GM12878 (cell line): ENCODE data around the gene GJC1. TPM values are rescaled to one million over a fixed set of nuclear protein-coding genes. Genes with fewer than 3 reads are reported as not detected.

Source experiments
- ATAC-seq: fragments of 200-7000 bp; cut with Tn5 transposase; 3 replicates; pipeline ENCODE4 v1.9.1; 2020; ENCODE audit warnings: mild to moderate bottlenecking, moderate library complexity
- BruUV-seq: library from RNA; stranded (reverse); fragments of 400-500 nt; replicated peaks from 2 replicates; lab custom pipeline; 2021; lab: Mats Ljungman, UMichigan
- CTCF ChIA-PET: fragments of 300-600 bp; sonication (Branson Sonifier 250); formaldehyde crosslinking; extraction: SDS; loops from one replicate; lab custom pipeline; 2021; ENCODE audit warnings: inconsistent platforms; lab: Yijun Ruan, JAX
- POLR2A ChIA-PET: fragments of 350-600 bp; formaldehyde crosslinking; extraction: SDS; loops from one replicate; lab custom pipeline; 2021; ENCODE audit warnings: inconsistent platforms; lab: Charles Lee
- RAD21 ChIA-PET: fragments of 300-600 bp; sonication (Branson Sonifier 250); formaldehyde crosslinking; loops from one replicate; lab custom pipeline; 2023; ENCODE audit warnings: antibody characterized with exemption; ENCODE audit not compliant: unreplicated experiment; lab: Charles Lee
- SMC1A ChIA-PET: fragments of 300-600 bp; sonication (Branson Sonifier 250); formaldehyde crosslinking; loops from one replicate; lab custom pipeline; 2023; ENCODE audit not compliant: unreplicated experiment, uncharacterized antibody; lab: Charles Lee
- DNase-seq: peaks from one replicate; pipeline ENCODE4 v3.0.0-alpha.2; 2011; ENCODE audit warnings: low read depth, low spot score
- FAIRE-seq: peaks from 3 replicates; lab custom pipeline; 2011; peaks lifted over from hg19 to GRCh38; lab: Jason Lieb, UNC
- H2AFZ ChIP-seq: 2 replicates; pipeline ENCODE4 v1.6.0; 2011; ENCODE audit warnings: low read depth, low read length, control low read depth; ENCODE audit not compliant: control insufficient read depth
- H3K27ac ChIP-seq: 2 replicates; pipeline ENCODE4 v1.5.1; 2011; ENCODE audit warnings: control low read depth; ENCODE audit not compliant: control insufficient read depth, insufficient read depth
- H3K27me3 ChIP-seq, 2 experiments: replicated peaks in 1 of 2; 2 replicates each; pipeline versions ENCODE4 v1.6.0 to v1.6.1; 2011; ENCODE audit warnings: low read length in 1 of 2; ENCODE audit not compliant: control insufficient read depth in 2 of 2, insufficient read depth in 2 of 2
- H3K36me3 ChIP-seq, 2 experiments: 2 replicates each; pipeline ENCODE4 v1.5.1; 2011; ENCODE audit warnings: low read length in 1 of 2; ENCODE audit not compliant: control insufficient read depth in 2 of 2, insufficient read depth in 2 of 2
- H3K4me1 ChIP-seq: 2 replicates; pipeline ENCODE4 v1.6.1; 2011; ENCODE audit warnings: mild to moderate bottlenecking, low read length, moderate library complexity, mixed read lengths; ENCODE audit not compliant: control insufficient read depth, insufficient read depth
- H3K4me2 ChIP-seq: 2 replicates; pipeline ENCODE4 v1.6.0; 2011; ENCODE audit warnings: control low read depth; ENCODE audit not compliant: control insufficient read depth, insufficient read depth
- H3K4me3 ChIP-seq: fragments of 200-600 bp; sonication (generic); 2 replicates; pipeline ENCODE4 v1.5.1; 2016
- H3K79me2 ChIP-seq: 2 replicates; pipeline ENCODE4 v1.6.0; 2011; ENCODE audit warnings: low read length; ENCODE audit not compliant: control insufficient read depth, insufficient read depth
- H3K9ac ChIP-seq: 2 replicates; pipeline ENCODE4 v1.8.0; 2011; ENCODE audit warnings: low read length, control low read depth, mixed read lengths; ENCODE audit not compliant: control insufficient read depth, insufficient read depth
- H3K9me3 ChIP-seq: replicated peaks from 3 replicates; pipeline ENCODE4 v1.5.1; 2011; ENCODE audit warnings: mild to moderate bottlenecking, low read length; ENCODE audit not compliant: control insufficient read depth, insufficient read depth
- H4K20me1 ChIP-seq: 2 replicates; pipeline ENCODE4 v1.6.0; 2011; ENCODE audit not compliant: control insufficient read depth, insufficient read depth
- BRCA1 ChIP-seq: IDR thresholded peaks from 2 replicates; pipeline ENCODE4 v1.6.1; 2011; ENCODE audit warnings: low read depth, low read length, improper control_type of control experiment
- CEBPB ChIP-seq, 2 experiments: fragments of 150-350 bp in 1 of 2; IDR thresholded peaks; 2 replicates each; pipeline ENCODE4 v1.6.1; 2012 to 2014; ENCODE audit warnings: low read depth in 2 of 2, low read length in 2 of 2, borderline replicate concordance in 1 of 2, inconsistent platforms in 1 of 2
- CHD4 ChIP-seq: fragments of 200-600 bp; sonication (generic); IDR thresholded peaks from 2 replicates; pipeline ENCODE4 v1.6.1; 2016; ENCODE audit warnings: mild to moderate bottlenecking
- EP300 ChIP-seq, 2 experiments: fragments of 150-350 bp in 1 of 2; IDR thresholded peaks; 2 replicates each; pipeline ENCODE4 v1.6.1; 2011 to 2012; ENCODE audit warnings: low read depth in 2 of 2, low read length in 2 of 2, borderline replicate concordance in 1 of 2, improper control_type of control experiment in 1 of 2, inconsistent platforms in 1 of 2; ENCODE audit not compliant: control insufficient read depth in 1 of 2
- FOS ChIP-seq: IDR thresholded peaks from 3 replicates; pipeline ENCODE4 v1.6.1; 2011; ENCODE audit warnings: borderline replicate concordance; ENCODE audit not compliant: insufficient read length; ENCODE audit errors: extremely low read depth
- HDAC6 ChIP-seq: fragments of 200-600 bp; sonication (generic); IDR thresholded peaks from one replicate; pipeline ENCODE4 v1.8.0; 2017; ENCODE audit warnings: antibody characterized with exemption; ENCODE audit not compliant: unreplicated experiment
- MXI1 ChIP-seq: fragments of 150-350 bp; IDR thresholded peaks from 2 replicates; pipeline ENCODE4 v1.6.1; 2011; ENCODE audit warnings: low read depth, mild to moderate bottlenecking, inconsistent platforms, low read length, improper control_type of control experiment
- NFYB ChIP-seq: IDR thresholded peaks from 2 replicates; pipeline ENCODE4 v1.6.1; 2011; ENCODE audit warnings: low read depth, mild to moderate bottlenecking, low read length, improper control_type of control experiment, moderate library complexity; ENCODE audit not compliant: insufficient read depth
- POLR2A ChIP-seq: IDR thresholded peaks from 2 replicates; pipeline ENCODE4 v1.6.1; 2011; ENCODE audit warnings: low read depth, mild to moderate bottlenecking, low read length
- RAD51 ChIP-seq: fragments of 450-650 bp; IDR thresholded peaks from 2 replicates; pipeline ENCODE4 v1.6.1; 2016; ENCODE audit warnings: moderate library complexity, mild to moderate bottlenecking, inconsistent platforms
- RFX5 ChIP-seq: IDR thresholded peaks from 2 replicates; pipeline ENCODE4 v1.6.1; 2011; ENCODE audit warnings: low read depth, low read length, improper control_type of control experiment
- STAT3 ChIP-seq: IDR thresholded peaks from 2 replicates; pipeline ENCODE4 v1.6.1; 2011; ENCODE audit warnings: low read depth, low read length, improper control_type of control experiment
- WGBS: methylation state at CpG from one replicate; pipeline ENCODE4 v1.1.6; 2016; ENCODE audit warnings: low lambda C conversion rate; ENCODE audit not compliant: insufficient replicate concordance, insufficient coverage; ENCODE audit errors: missing lambda C conversion rate; 5-methylcytosine and 5-hydroxymethylcytosine counted together
- in situ Hi-C: fragments of 300-500 bp; cut with MboI; formaldehyde crosslinking; loops from 9 replicates; pipeline ENCODE4 v1.14.3; 2018; ENCODE audit warnings: mixed read lengths
- intact Hi-C: fragments of 100-400 bp; cut with micrococcal nuclease; formaldehyde crosslinking; loops from one replicate; pipeline ENCODE4 v1.14.2; 2022; ENCODE audit not compliant: unreplicated experiment
- polyA plus RNA-seq, 11 experiments: library from polyadenylated mRNA; depleted of rRNA in 4 of 11; unstranded in 6 of 11; stranded (reverse) in 5 of 11; fragments of >200 nt; fragmentation: Nextera tagmentation in 4 of 11; fragmentation: Illumina TruSeq in 1 of 11; extraction: Ambion mirVana in 4 of 11; extraction: Trizol in 1 of 11; gene quantifications; 1 replicate in 1 of 11; 2 replicates in 10 of 11; pipeline versions ENCODE4 v1.2.1 to v1.2.3, GENCODE V29; 2011 to 2016; ENCODE audit warnings: inconsistent platforms in 2 of 11, missing spikeins in 2 of 11, low read depth in 1 of 11
- total RNA-seq, 4 experiments: library from RNA; depleted of rRNA in 3 of 4; stranded (reverse); fragments of >200 nt in 3 of 4; fragmentation: Illumina TruSeq in 1 of 4; extraction: Trizol in 1 of 4; gene quantifications; 2 replicates each; pipeline versions ENCODE4 v1.2.1 to v1.2.3, GENCODE V29; 2013 to 2021
- TF ChIP-seq, protein P1 (sequence below): fragments of 450-650 bp; IDR thresholded peaks from 2 replicates; pipeline ENCODE4 v1.6.1; 2017; ENCODE audit warnings: borderline replicate concordance

Gene GJC1
- total and polyA plus RNA-seq, 10 of the 15 experiments (the other 5 are each of a cell fraction or from before 2014, with no cell fraction given) = 0.37 to 3.4 (median 0.90) TPM

DNA sequence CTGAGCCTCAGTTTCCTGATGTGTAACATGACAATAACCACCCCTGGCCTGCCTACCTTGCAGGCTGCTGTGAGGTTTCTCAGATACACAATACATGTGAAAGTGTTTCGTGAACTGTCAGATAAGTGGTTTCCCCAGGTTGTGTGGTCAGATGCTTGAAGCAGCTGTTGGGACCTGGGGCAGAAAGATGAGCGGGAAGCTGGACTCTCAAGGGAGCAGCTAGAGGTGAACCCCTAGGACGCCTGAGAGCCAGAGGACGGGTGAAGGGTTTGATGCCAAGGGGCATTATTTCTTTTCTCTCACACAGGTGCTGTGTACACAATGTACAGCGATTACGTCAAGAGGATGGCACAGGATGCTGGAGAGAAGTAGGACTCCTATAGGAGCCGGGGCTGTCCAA is 19.9 kb upstream of the GJC1 start (continued):
- TF ChIP-seq MXI1 = no peak

DNA sequence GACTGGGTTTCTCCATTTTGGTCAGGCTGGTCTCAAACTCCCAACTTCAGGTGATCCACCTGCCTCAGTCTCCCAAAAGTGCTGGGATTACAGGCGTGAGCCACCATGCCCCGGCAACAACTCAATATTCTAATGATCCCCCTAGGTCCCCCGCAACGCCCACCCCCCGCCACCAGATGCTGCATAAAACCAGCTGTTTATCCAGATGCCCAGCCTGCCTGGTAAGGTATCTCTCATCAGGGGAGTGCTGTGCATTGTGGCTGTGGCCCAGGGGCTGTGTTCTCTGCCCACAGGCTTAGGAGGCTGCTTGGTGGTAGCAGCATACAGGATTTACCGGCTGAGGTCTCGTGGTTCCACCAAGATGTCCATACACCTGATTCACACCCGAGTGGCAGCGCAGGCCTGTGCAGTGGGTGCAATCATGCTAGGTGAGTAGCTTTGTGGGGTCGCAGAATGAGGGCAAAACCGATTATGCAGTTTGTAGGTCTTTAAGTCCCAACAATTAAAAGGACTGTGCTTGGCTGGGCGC is 18.9 kb upstream of the GJC1 start:
- no TSS peak for BruUV-seq
- no peak for FAIRE-seq
- DNase-seq = no peak
- no peak overlapping the region for H2AFZ ChIP-seq
- no peaks in the 10 kb centered on the region for H3K9me3 ChIP-seq
- ChIA-PET SMC1A (no interaction called here), CTCF (interaction anchor here (1.0 kb wide), 1 partner anchor 18 kb away, joined by 3 read pairs; no protein-coding TSS in a partner anchor), RAD21 (no interaction called here), POLR2A (no interaction called here)
- no peaks in the 10 kb centered on the region for H3K4me1 ChIP-seq
- H3K27me3 ChIP-seq = no peaks in the 10 kb centered on the region
- no peak; the same call in 2 of the 3 replicates for ATAC-seq
- H4K20me1 ChIP-seq = no peaks in the 10 kb centered on the region
- TF ChIP-seq CEBPB (IDR thresholded peaks at IDR 0.05; ENCODE audit: borderline replicate concordance in 1 of 2, low read depth in 2 of 2, low read length in 2 of 2) (no peak), POLR2A (peak; percentile 27; the same call in 1 of the 2 replicates)
- H3K4me2 ChIP-seq = no peak overlapping the region
- H3K27ac ChIP-seq = no peak overlapping the region
- in situ Hi-C loops (no loop called here), intact Hi-C loops (no loop called here)
- H3K9ac ChIP-seq = no peak overlapping the region
- H3K4me3 ChIP-seq = no peak overlapping the region
- WGBS = 83% methylated on average over 12 of the region's 12 CpGs
- H3K36me3 ChIP-seq = peaks cover 7 to 24% of the 10 kb centered on the region in 2 experiments; a peak in 3 of 4 replicates
- no peaks in the 10 kb centered on the region for H3K79me2 ChIP-seq

DNA sequence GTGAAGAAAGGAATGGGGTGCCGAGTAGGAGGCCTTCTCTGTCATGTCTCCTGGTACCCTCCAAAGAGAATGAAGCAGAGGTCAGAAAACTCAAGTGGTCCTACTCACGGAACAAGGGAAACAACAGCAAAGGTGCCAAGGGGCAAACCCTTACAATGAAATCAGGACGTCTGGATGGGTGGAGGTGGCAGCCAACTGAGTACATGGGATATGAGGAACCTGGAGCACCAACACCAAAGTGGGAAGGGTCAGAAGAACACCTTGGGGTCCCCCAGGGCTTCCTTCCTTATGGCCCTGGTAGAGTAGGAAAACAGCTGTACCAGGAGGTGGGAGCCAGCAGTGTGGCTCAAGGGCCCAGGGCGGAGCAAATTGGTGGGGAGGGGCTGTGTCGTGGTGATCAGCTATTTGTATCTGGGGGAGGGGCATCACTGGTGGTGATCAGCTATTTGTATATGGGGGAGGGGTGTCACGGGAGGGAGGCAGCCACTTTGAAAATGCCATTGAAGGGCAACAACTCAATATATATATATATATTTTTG is 18.2 kb upstream of the GJC1 start:
- Histone ChIP-seq H3K9me3 (no peaks in the 10 kb centered on the region), H2AFZ (no peak overlapping the region), H3K36me3 (peaks cover 0 to 19% of the 10 kb centered on the region in 2 experiments; a peak in 3 of 4 replicates), H3K27ac (no peak overlapping the region), H3K4me1 (no peaks in the 10 kb centered on the region), H3K79me2 (no peaks in the 10 kb centered on the region), H3K27me3 (no peaks in the 10 kb centered on the region), H3K4me2 (no peak overlapping the region), H3K9ac (no peak overlapping the region), H3K4me3 (no peak overlapping the region), H4K20me1 (no peaks in the 10 kb centered on the region)
- DNase-seq (no peak), ATAC-seq (no peak), FAIRE-seq (no peak)
- ChIA-PET RAD21 (no interaction called here), POLR2A (no interaction called here), CTCF (interaction anchor here (1.0 kb wide), 1 partner anchor 19 kb away, joined by 3 read pairs; no protein-coding TSS in a partner anchor), SMC1A (no interaction called here)
- BruUV-seq = no TSS peak
- intact Hi-C loops (no loop called here), in situ Hi-C loops (no loop called here)
- 68% methylated on average over 6 of the region's 6 CpGs for WGBS
- TF ChIP-seq RAD51 (no peak), NFYB (no peak), FOS (no peak), BRCA1 (no peak), STAT3 (no peak), CHD4 (no peak), EP300 (IDR thresholded peaks at IDR 0.05; ENCODE audit: borderline replicate concordance in 1 of 2, control insufficient read depth in 1 of 2, low read depth in 2 of 2, low read length in 2 of 2) (no peak), RFX5 (no peak), HDAC6 (no peak)
- TF ChIP-seq, protein P1, sequence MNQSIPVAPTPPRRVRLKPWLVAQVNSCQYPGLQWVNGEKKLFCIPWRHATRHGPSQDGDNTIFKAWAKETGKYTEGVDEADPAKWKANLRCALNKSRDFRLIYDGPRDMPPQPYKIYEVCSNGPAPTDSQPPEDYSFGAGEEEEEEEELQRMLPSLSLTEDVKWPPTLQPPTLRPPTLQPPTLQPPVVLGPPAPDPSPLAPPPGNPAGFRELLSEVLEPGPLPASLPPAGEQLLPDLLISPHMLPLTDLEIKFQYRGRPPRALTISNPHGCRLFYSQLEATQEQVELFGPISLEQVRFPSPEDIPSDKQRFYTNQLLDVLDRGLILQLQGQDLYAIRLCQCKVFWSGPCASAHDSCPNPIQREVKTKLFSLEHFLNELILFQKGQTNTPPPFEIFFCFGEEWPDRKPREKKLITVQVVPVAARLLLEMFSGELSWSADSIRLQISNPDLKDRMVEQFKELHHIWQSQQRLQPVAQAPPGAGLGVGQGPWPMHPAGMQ = no peak
